ENCODE measurements around the gene SLC35A4.

The SLC35A4 gene

GRCh38 chr5:140563596-140563995 lies 1.0 kb upstream of the SLC35A4 start:
- TF ChIP-seq CTCF (IDR thresholded peaks at IDR 0.05; ENCODE audit: low read depth, low read length, poor library complexity, severe bottlenecking) (no peak), EZH2phosphoT487 (IDR thresholded peaks at IDR 0.05; ENCODE audit: borderline replicate concordance, low read length) (no peak)
- Histone ChIP-seq H3K9me3 (ENCODE audit: control insufficient read depth, insufficient read depth, low read length) (no peaks in the 10 kb centered on the region), H3K27ac (ENCODE audit: low read depth, low read length) (no peak overlapping the region), H3F3A (ENCODE audit: control insufficient read depth, insufficient read depth) (no peaks in the 10 kb centered on the region), H4K20me1 (ENCODE audit: control insufficient read depth, insufficient read depth, low read depth, low read length) (no peaks in the 10 kb centered on the region), H3K36me3 (ENCODE audit: control insufficient read depth, low read length) (peaks cover 35% of the 10 kb centered on the region), H3K79me2 (ENCODE audit: control insufficient read depth, low read length) (peaks cover 35% of the 10 kb centered on the region), H3K27me3 (ENCODE audit: control insufficient read depth, low read length) (no peaks in the 10 kb centered on the region), H3K4me1 (ENCODE audit: control insufficient read depth, low read length) (peaks cover 23% of the 10 kb centered on the region), H3K4me3 (ENCODE audit: low read length) (peak overlapping the region; percentile 94), H3K9me2 (replicated peaks; ENCODE audit: control insufficient read depth, low read length) (no peaks in the 10 kb centered on the region), H3K4me2 (ENCODE audit: low read length) (peak overlapping the region; percentile 92)

GRCh38 chr5:140565024-140565779 lies 574 bp downstream of the SLC35A4 start:
- H3K4me1 ChIP-seq (ENCODE audit: control insufficient read depth, low read length): peaks cover 23% of the 10 kb centered on the region
- H3K36me3 ChIP-seq (ENCODE audit: control insufficient read depth, low read length): peaks cover 40% of the 10 kb centered on the region
- H3K9me2 ChIP-seq (replicated peaks; ENCODE audit: control insufficient read depth, low read length): no peaks in the 10 kb centered on the region
- peak overlapping the region; percentile 92 for H3K4me2 ChIP-seq (ENCODE audit: low read length)
- H3K79me2 ChIP-seq (ENCODE audit: control insufficient read depth, low read length): peaks cover 35% of the 10 kb centered on the region
- peak overlapping the region; percentile 31 for H3K27ac ChIP-seq (ENCODE audit: low read depth, low read length)
- no peaks in the 10 kb centered on the region for H4K20me1 ChIP-seq (ENCODE audit: control insufficient read depth, insufficient read depth, low read depth, low read length)
- H3K27me3 ChIP-seq (ENCODE audit: control insufficient read depth, low read length): no peaks in the 10 kb centered on the region
- H3K9me3 ChIP-seq (ENCODE audit: control insufficient read depth, insufficient read depth, low read length): no peaks in the 10 kb centered on the region
- TF ChIP-seq CTCF (IDR thresholded peaks at IDR 0.05; ENCODE audit: low read depth, low read length, poor library complexity, severe bottlenecking): no peak
- no peak for TF ChIP-seq EZH2phosphoT487 (IDR thresholded peaks at IDR 0.05; ENCODE audit: borderline replicate concordance, low read length)
- peak overlapping the region; percentile 94 for H3K4me3 ChIP-seq (ENCODE audit: low read length)
- no peaks in the 10 kb centered on the region for H3F3A ChIP-seq (ENCODE audit: control insufficient read depth, insufficient read depth)

GRCh38 chr5:140565780-140566095 lies 1.1 kb downstream of the SLC35A4 start:
- no peaks in the 10 kb centered on the region for H3F3A ChIP-seq (ENCODE audit: control insufficient read depth, insufficient read depth)
- H3K27me3 ChIP-seq (ENCODE audit: control insufficient read depth, low read length): no peaks in the 10 kb centered on the region
- no peaks in the 10 kb centered on the region for H4K20me1 ChIP-seq (ENCODE audit: control insufficient read depth, insufficient read depth, low read depth, low read length)
- peaks cover 35% of the 10 kb centered on the region for H3K79me2 ChIP-seq (ENCODE audit: control insufficient read depth, low read length)
- TF ChIP-seq CTCF (IDR thresholded peaks at IDR 0.05; ENCODE audit: low read depth, low read length, poor library complexity, severe bottlenecking) (no peak), EZH2phosphoT487 (IDR thresholded peaks at IDR 0.05; ENCODE audit: borderline replicate concordance, low read length) (no peak)
- peaks cover 41% of the 10 kb centered on the region for H3K36me3 ChIP-seq (ENCODE audit: control insufficient read depth, low read length)
- peak overlapping the region; percentile 94 for H3K4me3 ChIP-seq (ENCODE audit: low read length)
- no peak overlapping the region for H3K27ac ChIP-seq (ENCODE audit: low read depth, low read length)
- no peaks in the 10 kb centered on the region for H3K9me3 ChIP-seq (ENCODE audit: control insufficient read depth, insufficient read depth, low read length)
- H3K9me2 ChIP-seq (replicated peaks; ENCODE audit: control insufficient read depth, low read length): no peaks in the 10 kb centered on the region
- peak overlapping the region; percentile 92 for H3K4me2 ChIP-seq (ENCODE audit: low read length)
- peaks cover 23% of the 10 kb centered on the region for H3K4me1 ChIP-seq (ENCODE audit: control insufficient read depth, low read length)
